ENCODE results near the gene MPI.

DNA sequence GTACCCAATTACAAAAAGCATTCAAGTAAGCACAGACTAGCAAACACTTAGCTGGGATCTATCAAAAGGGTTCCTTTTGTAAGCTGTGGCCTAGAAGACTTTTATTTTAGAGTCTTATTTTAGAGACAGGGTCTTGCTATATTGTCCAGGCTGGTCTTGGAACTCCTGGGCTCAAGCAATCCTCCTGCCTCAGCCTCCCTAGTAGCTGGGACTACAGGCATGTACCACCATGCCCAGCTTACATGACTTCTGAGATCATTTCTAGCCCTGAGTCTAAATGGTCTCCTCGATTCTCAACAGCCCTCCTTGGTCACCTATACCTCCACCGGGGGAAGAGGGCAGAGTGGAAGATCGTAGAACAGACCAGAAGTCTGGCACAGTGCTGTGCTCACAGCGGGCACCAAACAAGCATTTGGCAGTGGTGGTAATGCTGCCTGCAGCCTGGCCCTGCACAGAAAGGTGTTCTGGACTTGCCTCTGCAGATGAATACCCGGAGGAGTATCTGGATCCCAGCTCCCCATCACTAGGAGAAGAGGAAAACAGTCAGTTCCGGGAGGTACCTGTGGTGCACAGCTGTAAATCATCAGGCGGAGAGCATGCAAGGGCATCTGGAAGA is 14.5 kb downstream of the MPI start:
- TF ChIP-seq, protein P1, sequence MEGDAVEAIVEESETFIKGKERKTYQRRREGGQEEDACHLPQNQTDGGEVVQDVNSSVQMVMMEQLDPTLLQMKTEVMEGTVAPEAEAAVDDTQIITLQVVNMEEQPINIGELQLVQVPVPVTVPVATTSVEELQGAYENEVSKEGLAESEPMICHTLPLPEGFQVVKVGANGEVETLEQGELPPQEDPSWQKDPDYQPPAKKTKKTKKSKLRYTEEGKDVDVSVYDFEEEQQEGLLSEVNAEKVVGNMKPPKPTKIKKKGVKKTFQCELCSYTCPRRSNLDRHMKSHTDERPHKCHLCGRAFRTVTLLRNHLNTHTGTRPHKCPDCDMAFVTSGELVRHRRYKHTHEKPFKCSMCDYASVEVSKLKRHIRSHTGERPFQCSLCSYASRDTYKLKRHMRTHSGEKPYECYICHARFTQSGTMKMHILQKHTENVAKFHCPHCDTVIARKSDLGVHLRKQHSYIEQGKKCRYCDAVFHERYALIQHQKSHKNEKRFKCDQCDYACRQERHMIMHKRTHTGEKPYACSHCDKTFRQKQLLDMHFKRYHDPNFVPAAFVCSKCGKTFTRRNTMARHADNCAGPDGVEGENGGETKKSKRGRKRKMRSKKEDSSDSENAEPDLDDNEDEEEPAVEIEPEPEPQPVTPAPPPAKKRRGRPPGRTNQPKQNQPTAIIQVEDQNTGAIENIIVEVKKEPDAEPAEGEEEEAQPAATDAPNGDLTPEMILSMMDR (conservative IDR thresholded peaks at IDR 0.05 in 1 of 2, IDR thresholded peaks at IDR 0.05 in 1 of 2; ENCODE audit: extremely low read depth in 1 of 2, insufficient read depth in 1 of 2, low read depth in 1 of 2, low read length in 2 of 2) = no peak
- TF ChIP-seq EZH2 (IDR thresholded peaks at IDR 0.05; ENCODE audit: borderline replicate concordance, low read length) = no peak
